Measurements from ENCODE around the gene CABLES2.

DNA sequence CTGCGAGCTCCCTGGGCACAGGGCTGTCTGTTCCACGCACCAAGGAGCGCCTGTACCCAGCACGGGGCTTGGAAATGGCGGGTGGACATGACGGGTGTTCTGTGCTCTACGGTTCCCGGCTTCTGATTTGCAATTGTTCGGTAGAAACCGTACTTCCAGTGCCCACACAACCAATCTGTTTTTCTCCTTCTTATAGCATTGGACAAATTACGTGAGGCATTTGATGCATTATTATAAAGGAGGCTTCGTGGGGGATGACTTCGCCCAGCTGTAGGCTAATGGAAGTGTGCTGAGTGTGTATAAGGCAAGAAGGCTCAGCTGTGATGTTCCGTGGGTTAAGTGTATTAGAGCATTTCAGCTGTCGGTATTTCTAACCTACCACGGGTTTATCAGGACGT lies 30.0 kb downstream of the CABLES2 start:
- no peak for TF ChIP-seq HDAC6 (IDR thresholded peaks at IDR 0.05; ENCODE audit: unreplicated experiment)
- TF ChIP-seq, protein P1, sequence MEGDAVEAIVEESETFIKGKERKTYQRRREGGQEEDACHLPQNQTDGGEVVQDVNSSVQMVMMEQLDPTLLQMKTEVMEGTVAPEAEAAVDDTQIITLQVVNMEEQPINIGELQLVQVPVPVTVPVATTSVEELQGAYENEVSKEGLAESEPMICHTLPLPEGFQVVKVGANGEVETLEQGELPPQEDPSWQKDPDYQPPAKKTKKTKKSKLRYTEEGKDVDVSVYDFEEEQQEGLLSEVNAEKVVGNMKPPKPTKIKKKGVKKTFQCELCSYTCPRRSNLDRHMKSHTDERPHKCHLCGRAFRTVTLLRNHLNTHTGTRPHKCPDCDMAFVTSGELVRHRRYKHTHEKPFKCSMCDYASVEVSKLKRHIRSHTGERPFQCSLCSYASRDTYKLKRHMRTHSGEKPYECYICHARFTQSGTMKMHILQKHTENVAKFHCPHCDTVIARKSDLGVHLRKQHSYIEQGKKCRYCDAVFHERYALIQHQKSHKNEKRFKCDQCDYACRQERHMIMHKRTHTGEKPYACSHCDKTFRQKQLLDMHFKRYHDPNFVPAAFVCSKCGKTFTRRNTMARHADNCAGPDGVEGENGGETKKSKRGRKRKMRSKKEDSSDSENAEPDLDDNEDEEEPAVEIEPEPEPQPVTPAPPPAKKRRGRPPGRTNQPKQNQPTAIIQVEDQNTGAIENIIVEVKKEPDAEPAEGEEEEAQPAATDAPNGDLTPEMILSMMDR (IDR thresholded peaks at IDR 0.05 in 2 of 3, conservative IDR thresholded peaks at IDR 0.05 in 1 of 3; ENCODE audit: control insufficient read depth in 2 of 3, extremely low read depth in 1 of 3, insufficient read depth in 1 of 3, low read depth in 3 of 3, low read length in 3 of 3) = no peak
- TF ChIP-seq SRF (IDR thresholded peaks at IDR 0.05; ENCODE audit: low read depth in 2 of 2, low read length in 2 of 2) = no peak
- TF ChIP-seq, protein P2, sequence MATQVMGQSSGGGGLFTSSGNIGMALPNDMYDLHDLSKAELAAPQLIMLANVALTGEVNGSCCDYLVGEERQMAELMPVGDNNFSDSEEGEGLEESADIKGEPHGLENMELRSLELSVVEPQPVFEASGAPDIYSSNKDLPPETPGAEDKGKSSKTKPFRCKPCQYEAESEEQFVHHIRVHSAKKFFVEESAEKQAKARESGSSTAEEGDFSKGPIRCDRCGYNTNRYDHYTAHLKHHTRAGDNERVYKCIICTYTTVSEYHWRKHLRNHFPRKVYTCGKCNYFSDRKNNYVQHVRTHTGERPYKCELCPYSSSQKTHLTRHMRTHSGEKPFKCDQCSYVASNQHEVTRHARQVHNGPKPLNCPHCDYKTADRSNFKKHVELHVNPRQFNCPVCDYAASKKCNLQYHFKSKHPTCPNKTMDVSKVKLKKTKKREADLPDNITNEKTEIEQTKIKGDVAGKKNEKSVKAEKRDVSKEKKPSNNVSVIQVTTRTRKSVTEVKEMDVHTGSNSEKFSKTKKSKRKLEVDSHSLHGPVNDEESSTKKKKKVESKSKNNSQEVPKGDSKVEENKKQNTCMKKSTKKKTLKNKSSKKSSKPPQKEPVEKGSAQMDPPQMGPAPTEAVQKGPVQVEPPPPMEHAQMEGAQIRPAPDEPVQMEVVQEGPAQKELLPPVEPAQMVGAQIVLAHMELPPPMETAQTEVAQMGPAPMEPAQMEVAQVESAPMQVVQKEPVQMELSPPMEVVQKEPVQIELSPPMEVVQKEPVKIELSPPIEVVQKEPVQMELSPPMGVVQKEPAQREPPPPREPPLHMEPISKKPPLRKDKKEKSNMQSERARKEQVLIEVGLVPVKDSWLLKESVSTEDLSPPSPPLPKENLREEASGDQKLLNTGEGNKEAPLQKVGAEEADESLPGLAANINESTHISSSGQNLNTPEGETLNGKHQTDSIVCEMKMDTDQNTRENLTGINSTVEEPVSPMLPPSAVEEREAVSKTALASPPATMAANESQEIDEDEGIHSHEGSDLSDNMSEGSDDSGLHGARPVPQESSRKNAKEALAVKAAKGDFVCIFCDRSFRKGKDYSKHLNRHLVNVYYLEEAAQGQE (IDR thresholded peaks at IDR 0.05; ENCODE audit: low read depth, low read length) = no peak
- no peak for TF ChIP-seq YY1 (IDR thresholded peaks at IDR 0.05; ENCODE audit: low read depth, low read length)
- no peak for TF ChIP-seq POLR2A (IDR thresholded peaks at IDR 0.05; ENCODE audit: low read depth, low read length)
- TF ChIP-seq, protein P3, sequence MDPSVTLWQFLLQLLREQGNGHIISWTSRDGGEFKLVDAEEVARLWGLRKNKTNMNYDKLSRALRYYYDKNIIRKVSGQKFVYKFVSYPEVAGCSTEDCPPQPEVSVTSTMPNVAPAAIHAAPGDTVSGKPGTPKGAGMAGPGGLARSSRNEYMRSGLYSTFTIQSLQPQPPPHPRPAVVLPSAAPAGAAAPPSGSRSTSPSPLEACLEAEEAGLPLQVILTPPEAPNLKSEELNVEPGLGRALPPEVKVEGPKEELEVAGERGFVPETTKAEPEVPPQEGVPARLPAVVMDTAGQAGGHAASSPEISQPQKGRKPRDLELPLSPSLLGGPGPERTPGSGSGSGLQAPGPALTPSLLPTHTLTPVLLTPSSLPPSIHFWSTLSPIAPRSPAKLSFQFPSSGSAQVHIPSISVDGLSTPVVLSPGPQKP (IDR thresholded peaks at IDR 0.05; ENCODE audit: low read depth, low read length) = no peak
- no peak for TF ChIP-seq CEBPB (IDR thresholded peaks at IDR 0.05; ENCODE audit: borderline replicate concordance in 1 of 2, low read depth in 2 of 2, low read length in 2 of 2)
- TF ChIP-seq GABPA (IDR thresholded peaks at IDR 0.05; ENCODE audit: low read depth) = no peak
